Activated T-helper 2 cell treated with anti-CD3 and anti-CD28 coated beads, Interferon-gamma antibody, Interleukin-2, Interleukin-4, amounts not matched to agents 10 μg/mL and 5 μg/mL and 100 μg/mL, durations not matched to agents 14 hours and 24 hours and 36 hours (primary cell): Measurements from ENCODE around the gene CBS. TPM values are rescaled to one million over a fixed set of nuclear protein-coding genes. Genes with fewer than 3 reads are reported as not detected.
"Not testable (repeated sequence)": the region's sequence is repeated elsewhere in the genome, so short reads cannot be mapped to it uniquely, and the experiment has no call there.

ENCODE experiments used
- DNase-seq: peaks from one replicate; pipeline ENCODE4 v3.0.0; 2021; ENCODE audit warnings: low spot score
- H3K27ac Mint-ChIP-seq: one replicate; pipeline ENCODE4 v1.8.0; 2021; ENCODE audit warnings: mixed read lengths
- H3K27me3 Mint-ChIP-seq: one replicate; pipeline ENCODE4 v1.8.0; 2021; ENCODE audit warnings: low read depth, mixed read lengths
- H3K36me3 Mint-ChIP-seq: one replicate; pipeline ENCODE4 v1.8.0; 2021; ENCODE audit warnings: low read depth, mixed read lengths
- H3K4me1 Mint-ChIP-seq: one replicate; pipeline ENCODE4 v1.8.0; 2021; ENCODE audit warnings: low read depth, mixed read lengths
- H3K4me3 Mint-ChIP-seq: one replicate; pipeline ENCODE4 v1.8.0; 2021; ENCODE audit warnings: low read depth, mild to moderate bottlenecking, moderate library complexity, mixed read lengths
- H3K9me3 Mint-ChIP-seq: one replicate; pipeline ENCODE4 v1.8.0; 2021; ENCODE audit warnings: mixed read lengths
- intact Hi-C: fragments of 100-400 bp; cut with micrococcal nuclease; formaldehyde crosslinking; loops from one replicate; pipeline ENCODE4 v1.15.1; 2023
- total RNA-seq: library from RNA; stranded (reverse); gene quantifications from 2 replicates; pipeline ENCODE4 v1.2.3, GENCODE V29; 2022

Gene CBS
- total RNA-seq, 1 donor from 2014 or later: 49.0 TPM

GRCh38 chr21:43012596-43012995 is 63.0 kb downstream of the CBS start:
- no peak overlapping the region for H3K4me3 Mint-ChIP-seq
- H3K9me3 Mint-ChIP-seq: no peaks in the 10 kb centered on the region
- no peaks in the 10 kb centered on the region for H3K27me3 Mint-ChIP-seq
- intact Hi-C loops: no loop called here
- peaks cover 60% of the 10 kb centered on the region for H3K36me3 Mint-ChIP-seq
- H3K27ac Mint-ChIP-seq: no peak overlapping the region
- no peak for DNase-seq
- peaks cover 7% of the 10 kb centered on the region for H3K4me1 Mint-ChIP-seq

GRCh38 chr21:43006874-43007208 is 68.8 kb downstream of the CBS start:
- no peaks in the 10 kb centered on the region for H3K27me3 Mint-ChIP-seq
- intact Hi-C loops: no loop called here
- DNase-seq: no peak
- H3K4me1 Mint-ChIP-seq: no peaks in the 10 kb centered on the region
- peaks cover 47% of the 10 kb centered on the region for H3K36me3 Mint-ChIP-seq
- no peak overlapping the region for H3K27ac Mint-ChIP-seq
- H3K4me3 Mint-ChIP-seq: no peak overlapping the region
- H3K9me3 Mint-ChIP-seq: no peaks in the 10 kb centered on the region

DNA sequence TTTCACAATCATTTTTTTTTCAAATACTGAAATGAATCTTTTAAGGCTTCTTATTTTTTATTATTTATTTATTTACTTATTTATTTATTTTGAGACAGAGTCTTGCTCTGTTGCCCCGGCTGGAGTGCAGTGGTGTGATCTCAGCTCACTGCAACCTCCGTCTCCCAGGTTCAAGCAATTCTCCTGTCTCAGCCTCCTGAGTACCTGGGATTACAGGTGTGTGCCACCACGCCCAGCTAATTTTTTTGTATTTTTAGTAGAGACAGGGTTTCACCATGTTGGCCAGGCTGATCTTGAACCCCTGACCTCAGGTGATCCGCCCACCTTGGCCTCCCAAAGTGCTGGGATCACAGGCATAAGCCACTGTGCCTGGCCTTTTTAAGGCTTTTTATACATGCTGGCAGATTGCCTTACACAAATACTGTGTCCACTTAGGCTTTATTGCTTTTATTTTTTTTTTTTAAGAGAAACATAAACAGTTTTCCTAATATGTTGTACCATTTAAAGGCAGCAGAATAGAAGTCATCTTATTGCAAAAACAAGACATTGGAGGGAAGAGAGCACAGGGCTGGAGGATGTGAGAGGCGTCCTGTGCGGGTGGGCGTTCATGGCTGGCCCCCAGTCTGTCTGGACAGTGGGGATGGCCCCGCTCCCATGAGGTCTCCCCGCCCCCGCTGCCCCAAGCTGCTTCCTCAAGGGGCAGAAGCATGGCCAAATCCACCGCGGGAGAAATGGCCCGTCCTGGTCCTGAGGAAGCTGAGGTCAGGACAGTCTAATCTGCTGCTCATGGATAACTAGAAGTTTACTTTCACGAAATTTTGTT is 69.4 kb downstream of the CBS start:
- H3K9me3 Mint-ChIP-seq, DNase-seq, intact Hi-C loops, H3K4me3 Mint-ChIP-seq, H3K27me3 Mint-ChIP-seq, H3K27ac Mint-ChIP-seq, H3K4me1 Mint-ChIP-seq: not testable (repeated sequence)
- H3K36me3 Mint-ChIP-seq: peaks cover 42% of the 10 kb centered on the region

DNA sequence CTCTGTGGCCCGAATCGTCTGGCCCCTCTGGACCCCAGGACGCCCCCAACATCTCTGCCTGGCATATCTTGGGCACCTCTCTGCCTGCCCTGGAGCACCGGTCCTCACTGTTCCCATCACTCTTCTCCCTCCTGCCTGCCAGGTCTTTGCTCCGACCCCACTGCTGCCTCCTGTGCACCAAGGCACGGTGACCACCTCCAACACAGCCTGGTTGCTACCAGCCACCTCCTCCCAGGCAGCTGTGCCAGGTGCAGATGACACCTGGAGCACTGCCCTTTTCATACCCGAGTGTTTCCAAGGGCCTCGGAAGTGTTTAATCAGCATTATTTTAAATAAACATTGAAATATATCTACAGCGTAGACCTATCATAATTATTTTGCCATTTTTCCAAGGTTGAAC is 70.0 kb downstream of the CBS start:
- H3K27me3 Mint-ChIP-seq: no peaks in the 10 kb centered on the region

DNA sequence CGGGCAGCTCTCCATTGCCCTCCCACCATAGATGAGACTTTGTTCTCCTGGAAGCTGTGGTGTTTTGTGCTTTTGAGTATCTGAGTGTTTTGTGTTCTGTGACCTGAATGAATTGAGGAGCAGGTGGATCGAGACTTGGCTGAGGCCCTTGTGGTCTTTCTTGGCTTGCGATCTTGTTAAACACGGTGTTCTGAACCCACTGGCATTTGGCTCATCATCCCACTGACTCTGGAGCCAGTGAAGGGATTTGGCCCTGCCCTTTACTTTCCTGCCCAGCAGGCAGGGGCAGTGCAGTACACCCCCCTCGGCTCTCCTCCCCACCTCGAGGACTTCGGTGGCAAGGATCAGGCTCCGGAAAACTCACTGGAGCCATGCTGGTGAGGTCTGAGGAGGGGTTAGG is 70.7 kb downstream of the CBS start:
- intact Hi-C loops: no loop called here
- Mint-ChIP-seq H3K36me3 (peaks cover 39% of the 10 kb centered on the region), H3K27me3 (no peaks in the 10 kb centered on the region), H3K27ac (no peak overlapping the region), H3K4me1 (no peaks in the 10 kb centered on the region), H3K4me3 (no peak overlapping the region), H3K9me3 (peaks cover 4% of the 10 kb centered on the region)
- DNase-seq: no peak

More for the DNA sequence above, 70.0 kb downstream of the CBS start:
- DNase-seq: no peak
- no peaks in the 10 kb centered on the region for H3K4me1 Mint-ChIP-seq
- H3K4me3 Mint-ChIP-seq: no peak overlapping the region
- no peaks in the 10 kb centered on the region for H3K9me3 Mint-ChIP-seq
- intact Hi-C loops: no loop called here
- H3K27ac Mint-ChIP-seq: no peak overlapping the region
- peaks cover 39% of the 10 kb centered on the region for H3K36me3 Mint-ChIP-seq

Other genes with a start within 250 kb of the CBS start
- gene WDR4, start 196.3 kb downstream of the CBS start, total RNA-seq: 62.2 and 65.6 TPM in 2 replicates
- 39.6 and 45.9 TPM in 2 replicates for gene NDUFV3, start 182.5 kb downstream of the CBS start, total RNA-seq
- gene ERVH48-1, start 150.2 kb downstream of the CBS start, total RNA-seq: 0.21 and 0.30 TPM in 2 replicates
- 25.6 and 26.9 TPM in 2 replicates for gene PKNOX1, start 101.3 kb downstream of the CBS start, total RNA-seq
- 8.7 and 11.6 TPM in 2 replicates for gene U2AF1, start 31.7 kb upstream of the CBS start, total RNA-seq
- not detected in 2 replicates for gene CRYAA, start 93.2 kb upstream of the CBS start, total RNA-seq